ENCODE results near the gene MED13L.

- TF ChIP-seq REST (IDR thresholded peaks at IDR 0.05; ENCODE audit: low read depth, low read length) (no peak), RAD21 (IDR thresholded peaks at IDR 0.05; ENCODE audit: low read length) (no peak), NRF1 (IDR thresholded peaks at IDR 0.05; ENCODE audit: low read depth, low read length) (no peak), CTCF (IDR thresholded peaks at IDR 0.05) (no peak), POLR2AphosphoS5 (IDR thresholded peaks at IDR 0.05; ENCODE audit: low read depth, low read length) (no peak), MXI1 (IDR thresholded peaks at IDR 0.05; ENCODE audit: low read depth, low read length) (no peak), NFIC (IDR thresholded peaks at IDR 0.05; ENCODE audit: borderline replicate concordance) (no peak), EP300 (IDR thresholded peaks at IDR 0.05; ENCODE audit: borderline replicate concordance in 1 of 2, low read depth in 1 of 2, low read length in 1 of 2) (no peak), FOXM1 (IDR thresholded peaks at IDR 0.05; ENCODE audit: low read depth) (no peak)
- TF ChIP-seq, protein P1, sequence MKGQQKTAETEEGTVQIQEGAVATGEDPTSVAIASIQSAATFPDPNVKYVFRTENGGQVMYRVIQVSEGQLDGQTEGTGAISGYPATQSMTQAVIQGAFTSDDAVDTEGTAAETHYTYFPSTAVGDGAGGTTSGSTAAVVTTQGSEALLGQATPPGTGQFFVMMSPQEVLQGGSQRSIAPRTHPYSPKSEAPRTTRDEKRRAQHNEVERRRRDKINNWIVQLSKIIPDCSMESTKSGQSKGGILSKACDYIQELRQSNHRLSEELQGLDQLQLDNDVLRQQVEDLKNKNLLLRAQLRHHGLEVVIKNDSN (IDR thresholded peaks at IDR 0.05; ENCODE audit: borderline replicate concordance, low read depth): no peak
Measured at GRCh38 chr12:115953031-115953430, 324.5 kb downstream of the MED13L start.

Measured in SK-N-SH (cell line).